HEK293 (cell line): ENCODE results near the gene A4GALT.

ENCODE experiments used
- CTCF ChIA-PET: fragments of 350-600 bp; formaldehyde crosslinking; extraction: SDS; loops from one replicate; lab custom pipeline; 2021; ENCODE audit warnings: antibody characterized with exemption; lab: Yijun Ruan, JAX
- POLR2A ChIA-PET: fragments of 300-600 bp; formaldehyde crosslinking; extraction: SDS; loops from one replicate; lab custom pipeline; 2020; ENCODE audit warnings: antibody characterized with exemption, inconsistent platforms; lab: Yijun Ruan, JAX
- H3K27ac ChIP-seq: fragments of 200-500 bp; sonication (Bioruptor generic); 2 replicates; pipeline ENCODE4 v1.5.1; 2014; ENCODE audit warnings: low read depth, low read length, control low read depth, inconsistent platforms; ENCODE audit errors: extremely low read depth
- H3K36me3 ChIP-seq, 2 experiments: fragments of 200-500 bp in 1 of 2; sonication (Bioruptor generic) in 1 of 2; 1 replicate in 1 of 2; 2 replicates in 1 of 2; pipeline ENCODE4 v1.5.1; 2014 to 2017; ENCODE audit warnings: inconsistent platforms in 2 of 2, low read length in 2 of 2; ENCODE audit not compliant: control insufficient read depth in 2 of 2, insufficient read depth in 1 of 2
- H3K4me1 ChIP-seq: fragments of 200-500 bp; sonication (Bioruptor generic); 2 replicates; pipeline ENCODE4 v1.5.1; 2014; ENCODE audit warnings: mild to moderate bottlenecking, low read length, inconsistent platforms; ENCODE audit not compliant: control insufficient read depth, insufficient read depth
- H3K4me3 ChIP-seq: 2 replicates; pipeline ENCODE4 v1.5.1; 2011; ENCODE audit warnings: low read depth, mild to moderate bottlenecking, control low read depth, low read length, moderate library complexity
- H3K9me3 ChIP-seq: fragments of 200-500 bp; sonication (Bioruptor generic); 2 replicates; pipeline ENCODE4 v1.5.1; 2014; ENCODE audit warnings: low read depth, low read length, inconsistent platforms; ENCODE audit not compliant: control insufficient read depth, insufficient read depth
- AEBP2 ChIP-seq: fragments of 450-650 bp; formaldehyde crosslinking; IDR thresholded peaks from 2 replicates; pipeline ENCODE4 v1.5.1; 2016; ENCODE audit warnings: missing biosample characterization, missing genetic modification characterization, borderline replicate concordance
- CTCF ChIP-seq: fragments of 450-650 bp; formaldehyde crosslinking; IDR thresholded peaks from 2 replicates; pipeline ENCODE4 v1.5.1; 2016; ENCODE audit warnings: missing biosample characterization, missing genetic modification characterization
- GFI1B ChIP-seq: fragments of 450-650 bp; formaldehyde crosslinking; IDR thresholded peaks from 2 replicates; pipeline ENCODE4 v1.5.1; 2016; ENCODE audit warnings: missing biosample characterization, missing genetic modification characterization
- PRDM4 ChIP-seq: fragments of 450-650 bp; formaldehyde crosslinking; IDR thresholded peaks from 2 replicates; pipeline ENCODE4 v1.5.1; 2017; ENCODE audit warnings: missing biosample characterization, missing genetic modification characterization
- TCF7L2 ChIP-seq: IDR thresholded peaks from 2 replicates; pipeline ENCODE4 v1.6.1; 2011; ENCODE audit warnings: low read depth, mild to moderate bottlenecking, inconsistent platforms, low read length, moderate library complexity, borderline replicate concordance
- YY1 ChIP-seq: fragments of 450-650 bp; formaldehyde crosslinking; IDR thresholded peaks from 2 replicates; pipeline ENCODE4 v1.5.1; 2018; ENCODE audit warnings: missing biosample characterization, missing genetic modification characterization
- ZBTB10 ChIP-seq: fragments of 450-650 bp; formaldehyde crosslinking; IDR thresholded peaks from 2 replicates; pipeline ENCODE4 v1.5.1; 2016; ENCODE audit warnings: missing biosample characterization, missing genetic modification characterization
- ZBTB17 ChIP-seq: fragments of 450-650 bp; formaldehyde crosslinking; IDR thresholded peaks from 2 replicates; pipeline ENCODE4 v1.5.1; 2016; ENCODE audit warnings: missing biosample characterization, missing genetic modification characterization
- ZBTB20 ChIP-seq: fragments of 450-650 bp; formaldehyde crosslinking; IDR thresholded peaks from 2 replicates; pipeline ENCODE4 v1.5.1; 2016; ENCODE audit warnings: missing biosample characterization, missing genetic modification characterization
- ZFHX2 ChIP-seq: fragments of 450-650 bp; formaldehyde crosslinking; conservative IDR thresholded peaks from 2 replicates; pipeline ENCODE4 v1.5.1; 2016; ENCODE audit warnings: missing biosample characterization, missing genetic modification characterization
- ZNF112 ChIP-seq: fragments of 450-650 bp; formaldehyde crosslinking; IDR thresholded peaks from 2 replicates; pipeline ENCODE4 v1.5.0; 2017; ENCODE audit warnings: missing biosample characterization, missing genetic modification characterization
- ZNF121 ChIP-seq: fragments of 450-650 bp; formaldehyde crosslinking; IDR thresholded peaks from 2 replicates; pipeline ENCODE4 v1.5.1; 2016; ENCODE audit warnings: missing biosample characterization, missing genetic modification characterization
- ZNF140 ChIP-seq: fragments of 450-650 bp; formaldehyde crosslinking; IDR thresholded peaks from 2 replicates; pipeline ENCODE4 v1.5.1; 2016; ENCODE audit warnings: missing biosample characterization, missing genetic modification characterization
- ZNF148 ChIP-seq: fragments of 450-650 bp; formaldehyde crosslinking; IDR thresholded peaks from 2 replicates; pipeline ENCODE4 v1.5.0; 2017; ENCODE audit warnings: missing biosample characterization, missing genetic modification characterization, borderline replicate concordance
- ZNF26 ChIP-seq: fragments of 450-650 bp; formaldehyde crosslinking; IDR thresholded peaks from 2 replicates; pipeline ENCODE4 v1.5.1; 2016; ENCODE audit warnings: missing biosample characterization, missing genetic modification characterization
- ZNF423 ChIP-seq: fragments of 450-650 bp; formaldehyde crosslinking; IDR thresholded peaks from 2 replicates; pipeline ENCODE4 v1.5.1; 2016; ENCODE audit warnings: missing biosample characterization, missing genetic modification characterization
- ZNF530 ChIP-seq: fragments of 450-650 bp; formaldehyde crosslinking; IDR thresholded peaks from 2 replicates; pipeline ENCODE4 v1.5.1; 2016; ENCODE audit warnings: low read depth, missing biosample characterization, missing genetic modification characterization
- ZNF549 ChIP-seq: fragments of 450-650 bp; IDR thresholded peaks from 2 replicates; pipeline ENCODE4 v1.5.1; 2018; ENCODE audit warnings: missing biosample characterization, missing genetic modification characterization, mild to moderate bottlenecking, inconsistent platforms, moderate library complexity
- ZNF560 ChIP-seq: fragments of 450-650 bp; formaldehyde crosslinking; IDR thresholded peaks from 2 replicates; pipeline ENCODE4 v1.5.1; 2017; ENCODE audit warnings: missing biosample characterization, missing genetic modification characterization, borderline replicate concordance

The A4GALT gene

GRCh38 chr22:42726811-42727210 is 6.1 kb upstream of the A4GALT start:
- no peak for TF ChIP-seq YY1
- TF ChIP-seq PRDM4 (tag by site-specific recombination) = no peak
- TF ChIP-seq AEBP2 (tag by site-specific recombination) = no peak
- TF ChIP-seq TCF7L2 = no peak
- TF ChIP-seq ZNF112 = no peak
- no peak for TF ChIP-seq ZNF549 (tag by site-specific recombination)
- no peak for TF ChIP-seq ZBTB20
- no peak for TF ChIP-seq ZBTB10 (tag by site-specific recombination)
- no peak for TF ChIP-seq ZNF530 (tag by site-specific recombination)
- no peak for TF ChIP-seq ZNF560 (tag by site-specific recombination)
- TF ChIP-seq ZNF26 (tag by site-specific recombination) = no peak
- TF ChIP-seq ZBTB17 (tag by site-specific recombination) = no peak
- TF ChIP-seq CTCF = no peak
- no peak for TF ChIP-seq ZNF423 (tag by site-specific recombination)
- no peak for TF ChIP-seq ZNF121 (tag by site-specific recombination)
- no peak for TF ChIP-seq ZNF148
- no peak for TF ChIP-seq ZFHX2 (tag by site-specific recombination)
- no peak for TF ChIP-seq ZNF140 (tag by site-specific recombination)
- no peak for TF ChIP-seq GFI1B (tag by site-specific recombination)
- Histone ChIP-seq H3K4me1 (no peaks in the 10 kb centered on the region), H3K36me3 (no peaks in the 10 kb centered on the region), H3K4me3 (no peak overlapping the region), H3K9me3 (no peaks in the 10 kb centered on the region), H3K27ac (no peak overlapping the region)
- POLR2A ChIA-PET = no interaction called here
- CTCF ChIA-PET = interaction anchor here (0.6 to 1.8 kb wide), 3 partner anchors 10 to 106 kb away, joined by 3 to 5 read pairs (median 4); no protein-coding TSS in a partner anchor
